GM20000 (cell line): ENCODE measurements around the gene KY.
"Not testable (repeated sequence)": the region's sequence is repeated elsewhere in the genome, so short reads cannot be mapped to it uniquely, and the experiment has no call there.

Experiments used
- DNase-seq: peaks from one replicate; pipeline ENCODE4 v3.0.0; 2012; ENCODE audit warnings: low spot score
- TF ChIP-seq, protein P1 (sequence below): IDR thresholded peaks from 2 replicates; pipeline ENCODE4 v1.5.1; 2012; ENCODE audit warnings: mild to moderate bottlenecking, control low read depth; ENCODE audit errors: extremely low read depth, missing control alignments

KY gene

DNA sequence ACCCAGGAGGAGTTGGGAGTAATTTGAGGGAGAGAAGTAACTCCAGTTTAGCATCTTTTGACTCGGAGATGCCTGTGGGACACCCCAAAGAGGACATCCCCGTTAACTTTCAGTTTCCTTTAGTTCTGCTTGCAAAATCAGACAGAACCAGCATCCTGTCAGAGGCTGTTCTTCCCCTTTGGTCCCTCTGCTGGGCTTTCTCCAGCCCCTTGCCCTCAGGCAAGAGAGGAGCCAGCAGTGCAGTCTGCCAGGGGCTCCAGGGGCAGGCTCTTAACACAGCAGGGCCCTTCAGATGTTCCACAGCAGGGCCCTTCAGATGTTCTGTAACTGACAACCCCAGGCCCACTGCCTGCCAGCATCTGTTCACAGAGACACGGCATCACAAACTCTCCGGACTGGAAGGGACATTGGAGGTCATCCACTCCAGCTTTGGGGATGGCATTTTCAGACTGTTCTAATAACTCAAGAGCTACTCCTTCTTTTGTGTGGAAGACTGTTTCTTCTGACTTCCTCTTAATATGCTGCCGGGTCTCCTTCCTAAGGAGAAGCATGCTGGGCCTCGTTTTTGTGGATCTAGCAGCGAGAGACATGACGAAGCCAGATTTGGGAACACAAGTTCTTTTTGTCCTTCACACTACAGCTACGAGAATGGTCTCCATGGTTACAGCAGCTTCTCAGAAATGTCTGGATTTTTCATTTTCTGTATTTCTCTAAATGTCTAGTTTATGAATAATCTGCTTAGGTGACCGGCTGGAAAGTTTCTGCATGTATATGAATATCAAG lies 51.9 kb downstream of the KY start:
- no peak for DNase-seq
- TF ChIP-seq, protein P1, sequence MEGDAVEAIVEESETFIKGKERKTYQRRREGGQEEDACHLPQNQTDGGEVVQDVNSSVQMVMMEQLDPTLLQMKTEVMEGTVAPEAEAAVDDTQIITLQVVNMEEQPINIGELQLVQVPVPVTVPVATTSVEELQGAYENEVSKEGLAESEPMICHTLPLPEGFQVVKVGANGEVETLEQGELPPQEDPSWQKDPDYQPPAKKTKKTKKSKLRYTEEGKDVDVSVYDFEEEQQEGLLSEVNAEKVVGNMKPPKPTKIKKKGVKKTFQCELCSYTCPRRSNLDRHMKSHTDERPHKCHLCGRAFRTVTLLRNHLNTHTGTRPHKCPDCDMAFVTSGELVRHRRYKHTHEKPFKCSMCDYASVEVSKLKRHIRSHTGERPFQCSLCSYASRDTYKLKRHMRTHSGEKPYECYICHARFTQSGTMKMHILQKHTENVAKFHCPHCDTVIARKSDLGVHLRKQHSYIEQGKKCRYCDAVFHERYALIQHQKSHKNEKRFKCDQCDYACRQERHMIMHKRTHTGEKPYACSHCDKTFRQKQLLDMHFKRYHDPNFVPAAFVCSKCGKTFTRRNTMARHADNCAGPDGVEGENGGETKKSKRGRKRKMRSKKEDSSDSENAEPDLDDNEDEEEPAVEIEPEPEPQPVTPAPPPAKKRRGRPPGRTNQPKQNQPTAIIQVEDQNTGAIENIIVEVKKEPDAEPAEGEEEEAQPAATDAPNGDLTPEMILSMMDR, result no peak

DNA sequence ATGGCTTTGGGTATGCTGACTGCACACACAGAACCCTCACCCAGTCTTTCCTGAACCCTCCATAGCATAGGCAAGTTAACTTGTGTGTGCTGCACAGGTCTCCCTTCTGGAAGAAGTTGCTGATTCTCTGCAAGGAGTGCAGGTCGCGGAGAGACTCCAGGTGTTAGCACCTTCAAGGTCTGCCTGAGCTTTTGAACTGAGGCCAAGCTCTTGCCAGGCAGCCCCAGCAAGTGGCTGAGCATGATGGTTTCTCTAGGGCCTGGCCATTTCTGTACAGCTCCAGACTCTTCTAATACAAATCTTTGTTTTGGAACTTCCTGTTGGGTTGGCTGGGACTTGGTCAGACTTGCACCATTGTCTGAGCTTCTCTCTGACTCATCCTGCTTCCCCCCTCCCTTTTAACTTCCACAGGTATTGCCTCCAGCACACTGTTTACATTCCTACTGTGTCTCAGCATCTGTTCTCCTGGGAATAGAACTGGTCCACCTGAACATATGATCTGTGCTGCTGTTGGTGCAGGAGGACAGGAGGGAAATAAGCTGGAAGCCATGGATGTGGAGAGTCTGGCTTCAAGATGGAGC lies 53.3 kb downstream of the KY start:
- no peak for DNase-seq
- TF ChIP-seq, protein P1, result no peak

DNA sequence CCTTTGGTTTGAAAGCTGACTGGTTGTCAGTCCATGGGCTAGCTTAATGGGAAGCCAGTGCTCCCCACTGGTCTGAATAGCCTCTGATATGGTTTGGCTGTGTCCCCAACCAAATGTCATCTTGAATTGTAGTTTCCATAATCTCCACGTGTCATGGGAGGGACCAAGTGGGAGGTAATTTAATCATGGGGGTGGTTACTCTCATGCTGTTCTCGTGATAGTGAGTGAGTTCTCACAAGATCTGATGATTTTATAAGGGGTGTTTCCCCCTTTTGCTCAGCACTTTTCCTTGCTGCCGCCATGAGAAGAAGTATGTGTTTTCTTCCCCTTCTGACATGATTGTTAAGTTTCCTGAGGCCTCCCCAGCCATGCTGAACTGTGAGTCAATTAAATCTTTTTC lies 55.8 kb downstream of the KY start:
- not testable (repeated sequence) for DNase-seq

DNA sequence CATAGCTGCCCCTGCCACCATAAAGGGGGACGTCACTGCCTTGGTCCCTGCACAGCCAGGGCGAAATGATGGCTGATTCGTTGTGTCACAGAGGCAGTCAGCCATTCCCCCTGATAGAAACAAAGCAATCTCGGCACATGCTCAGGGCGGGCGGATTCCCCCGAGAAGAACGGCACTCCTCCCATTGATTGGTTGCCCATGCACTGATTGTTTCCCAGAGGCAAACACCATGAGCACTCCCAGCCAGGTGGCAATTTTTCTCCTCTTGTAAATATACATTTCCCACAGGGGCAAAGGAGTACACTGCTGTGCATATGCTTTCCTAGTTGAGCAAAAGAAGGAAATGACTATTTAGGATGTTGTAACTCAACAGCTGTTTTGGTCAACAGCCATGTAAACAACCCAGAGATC lies 56.5 kb downstream of the KY start:
- TF ChIP-seq, protein P1, result no peak
- no peak for DNase-seq

DNA sequence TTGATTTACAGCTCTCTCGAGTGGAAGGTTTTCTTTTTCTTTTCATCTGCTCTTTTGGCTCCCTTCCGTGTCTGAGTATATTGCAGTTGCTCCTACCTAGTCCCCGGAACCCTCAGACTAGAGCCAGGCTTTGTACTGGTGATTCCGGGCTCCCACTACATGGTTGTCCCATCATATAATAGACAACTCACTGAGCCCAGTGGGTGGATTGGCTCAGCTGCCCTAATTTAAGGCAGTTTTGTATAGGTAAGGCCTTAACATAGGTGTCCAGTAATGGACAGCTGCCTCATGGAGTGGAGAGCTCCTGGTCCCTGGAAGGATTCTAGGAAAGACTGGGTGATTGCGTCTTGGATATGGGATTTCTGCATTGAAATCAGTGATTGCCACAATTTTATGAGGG lies 58.0 kb downstream of the KY start:
- TF ChIP-seq, protein P1, result no peak
- DNase-seq, result no peak

DNA sequence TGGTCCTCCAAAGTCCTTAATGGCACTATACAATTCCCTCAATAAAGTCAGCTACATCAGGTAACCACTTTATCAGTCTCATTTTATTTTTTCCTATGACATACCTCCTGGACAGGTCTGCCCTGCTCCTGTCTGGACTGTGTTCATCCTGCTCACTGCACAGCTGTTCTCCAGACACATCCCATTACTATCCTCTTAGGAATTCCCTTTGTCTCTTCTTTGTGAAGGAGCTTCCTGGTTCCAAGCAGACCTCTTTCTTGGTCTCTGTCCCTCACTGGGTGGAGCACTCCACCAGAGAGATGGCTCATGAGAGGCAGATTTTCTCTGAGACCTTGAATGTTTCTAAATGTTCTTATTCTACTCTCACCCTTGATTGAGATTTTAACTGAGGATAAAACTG lies 60.1 kb downstream of the KY start:
- TF ChIP-seq, protein P1, result no peak
- no peak for DNase-seq

DNA sequence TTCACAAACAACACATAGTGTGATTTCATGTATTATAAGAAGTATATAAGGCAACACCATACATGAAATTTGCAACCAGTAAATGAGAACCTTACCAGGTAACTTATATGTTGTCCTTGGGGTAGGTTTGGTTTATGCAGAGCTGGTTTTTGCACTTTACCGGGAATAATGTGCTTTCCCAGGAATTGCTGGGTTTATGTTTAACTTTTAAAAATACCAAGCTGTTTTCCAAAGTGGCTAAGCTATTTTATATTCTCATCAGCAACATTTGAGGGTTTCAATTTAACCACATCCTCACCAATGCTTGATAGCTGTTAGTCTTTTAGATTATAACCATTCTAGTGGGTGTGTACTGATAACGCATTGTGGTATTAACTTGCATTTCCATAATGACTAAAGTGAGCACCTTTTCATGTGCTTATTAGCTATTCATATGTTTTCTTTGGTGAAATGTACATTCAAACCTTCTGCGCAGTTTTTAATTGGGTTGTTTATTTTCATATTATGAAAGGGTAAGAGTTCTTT lies 71.6 kb downstream of the KY start:
- no peak for DNase-seq
- TF ChIP-seq, protein P1, result no peak
